Activated effector memory CD4-positive, alpha-beta T cell treated with Interleukin-2 at 50 U/mL for 16 hours (primary cell): ENCODE data around the gene NBPF4.
"Not testable (repeated sequence)": the region's sequence is repeated elsewhere in the genome, so short reads cannot be mapped to it uniquely, and the experiment has no call there.

Experiments
- DNase-seq: peaks from one replicate; pipeline ENCODE4 v3.0.0-alpha.2; 2020

NBPF4 gene, protein sequence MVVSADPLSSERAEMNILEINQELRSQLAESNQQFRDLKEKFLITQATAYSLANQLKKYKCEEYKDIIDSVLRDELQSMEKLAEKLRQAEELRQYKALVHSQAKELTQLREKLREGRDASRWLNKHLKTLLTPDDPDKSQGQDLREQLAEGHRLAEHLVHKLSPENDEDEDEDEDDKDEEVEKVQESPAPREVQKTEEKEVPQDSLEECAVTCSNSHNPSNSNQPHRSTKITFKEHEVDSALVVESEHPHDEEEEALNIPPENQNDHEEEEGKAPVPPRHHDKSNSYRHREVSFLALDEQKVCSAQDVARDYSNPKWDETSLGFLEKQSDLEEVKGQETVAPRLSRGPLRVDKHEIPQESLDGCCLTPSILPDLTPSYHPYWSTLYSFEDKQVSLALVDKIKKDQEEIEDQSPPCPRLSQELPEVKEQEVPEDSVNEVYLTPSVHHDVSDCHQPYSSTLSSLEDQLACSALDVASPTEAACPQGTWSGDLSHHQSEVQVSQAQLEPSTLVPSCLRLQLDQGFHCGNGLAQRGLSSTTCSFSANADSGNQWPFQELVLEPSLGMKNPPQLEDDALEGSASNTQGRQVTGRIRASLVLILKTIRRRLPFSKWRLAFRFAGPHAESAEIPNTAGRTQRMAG

DNA sequence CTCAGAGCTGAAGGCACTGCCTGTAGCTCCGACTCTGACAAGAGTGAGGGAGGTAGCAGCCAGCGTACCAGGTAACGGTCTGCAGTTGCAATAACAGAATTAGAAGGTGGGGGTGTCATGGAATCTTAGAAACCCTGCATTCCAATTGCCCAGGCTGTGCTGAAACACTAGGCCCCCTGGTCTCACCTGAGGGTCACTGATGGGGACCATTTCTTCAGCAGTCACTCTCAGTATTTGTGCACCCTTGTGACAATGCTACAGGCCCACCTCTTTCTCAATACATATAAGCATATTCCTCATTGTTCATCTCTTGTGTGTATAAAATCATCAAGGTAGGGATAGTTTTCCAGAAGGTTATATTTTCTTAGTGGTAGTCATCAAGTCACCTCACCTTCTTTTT, at the start of gene NBPF4:
Gene NBPF4 (minus strand): TSS at position 101 of the 400 bp plus-strand sequence. CDS start 315 bp downstream, outside the sequence.
- DNase-seq: not testable (repeated sequence)

DNA sequence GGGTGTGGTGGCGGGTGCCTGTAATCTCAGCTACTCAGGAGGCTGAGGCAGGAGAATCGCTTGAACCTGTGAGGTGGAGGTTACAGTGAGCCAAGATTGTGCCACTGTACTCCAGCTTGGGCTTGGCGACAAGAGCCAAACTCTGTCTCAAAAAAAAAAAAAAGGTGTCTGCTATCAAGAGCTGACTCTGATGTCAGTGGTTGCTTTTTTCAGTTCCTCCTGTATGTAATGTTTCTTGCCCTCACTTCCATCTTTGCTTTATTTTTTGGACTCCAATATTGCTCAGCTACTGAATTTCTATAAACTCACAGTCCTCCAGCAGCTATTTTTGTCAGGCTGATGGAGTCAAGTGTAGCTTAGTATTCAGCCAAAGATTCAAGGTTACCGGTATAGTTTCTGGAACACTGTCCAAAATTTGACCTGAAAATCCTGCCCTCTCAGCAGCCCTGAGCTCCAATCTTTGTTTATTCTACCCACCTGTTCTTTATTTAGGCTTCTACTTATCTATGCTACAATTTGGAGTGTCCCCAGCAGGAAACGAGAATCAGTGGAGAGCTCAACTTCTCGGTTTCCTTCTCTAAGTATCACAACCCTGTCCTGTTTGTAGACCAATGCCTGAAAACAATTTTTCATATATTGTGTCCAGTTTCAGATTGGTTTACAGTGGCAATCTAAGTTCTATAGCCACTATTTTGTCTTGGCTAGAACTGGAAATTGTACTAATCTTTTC, 38.8 kb upstream of the NBPF4 start:
- not testable (repeated sequence) for DNase-seq

DNA sequence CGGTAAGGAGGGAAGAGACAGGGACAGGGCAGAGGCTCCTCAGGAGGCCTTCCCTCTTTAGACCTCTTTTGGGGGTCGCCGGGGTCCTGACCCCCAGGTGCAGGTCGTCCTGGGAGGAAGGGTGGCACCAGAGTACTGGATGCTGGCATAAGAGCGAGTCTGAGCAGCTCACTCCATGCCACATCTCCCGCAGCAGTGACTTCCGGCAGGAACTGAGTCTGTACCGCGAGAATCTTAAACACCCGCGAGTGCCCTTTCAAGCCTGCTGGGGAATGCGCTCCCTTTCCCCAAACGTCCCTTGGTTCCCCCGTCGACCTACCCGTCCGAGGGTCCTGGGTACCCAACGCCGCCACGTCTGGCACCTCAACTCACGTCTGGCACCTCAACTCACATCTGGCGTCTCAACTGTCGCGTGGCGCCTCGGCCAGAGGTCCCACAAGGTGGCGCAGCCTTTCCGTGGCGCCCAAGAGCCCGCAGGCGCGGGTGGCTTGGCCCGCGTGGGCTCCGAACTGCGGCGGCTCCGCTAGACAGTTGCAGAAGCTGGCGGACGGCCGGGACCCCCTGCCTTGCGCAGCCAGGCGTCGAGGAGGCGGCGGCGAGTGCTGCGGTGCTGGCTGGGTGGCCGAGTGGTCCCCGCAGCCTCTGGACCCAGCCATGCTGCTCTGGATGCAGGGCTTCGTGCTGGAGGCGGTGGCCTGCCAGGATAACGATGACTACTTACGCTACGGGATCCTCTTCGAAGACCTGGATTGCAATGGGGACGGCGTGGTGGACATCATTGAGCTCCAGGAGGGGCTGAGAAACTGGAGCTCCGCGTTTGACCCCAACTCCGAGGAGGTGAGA, 28.8 kb upstream of the NBPF4 start:
- not testable (repeated sequence) for DNase-seq

DNA sequence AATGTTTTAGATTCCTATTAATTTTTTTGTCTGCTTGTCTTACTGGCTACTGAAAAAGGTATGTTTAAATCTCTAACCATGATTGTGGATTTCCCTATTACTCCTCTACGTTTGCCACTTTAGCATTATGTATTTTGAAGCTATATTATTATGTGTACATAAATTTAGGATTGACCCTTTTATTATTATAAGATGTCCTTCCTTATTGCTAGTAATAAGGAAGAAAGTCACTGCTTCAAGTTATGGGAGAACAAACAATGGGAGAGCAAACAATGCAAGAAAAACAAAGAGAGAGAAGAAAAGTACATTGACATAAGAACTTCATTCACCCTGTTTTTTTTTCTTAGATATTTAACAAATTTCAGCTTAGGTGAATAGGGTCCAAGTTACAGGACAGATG, 23.2 kb upstream of the NBPF4 start:
- not testable (repeated sequence) for DNase-seq

- not testable (repeated sequence) for DNase-seq
Observed at GRCh38 chr1:108261967-108262366, 18.1 kb upstream of the NBPF4 start.

DNA sequence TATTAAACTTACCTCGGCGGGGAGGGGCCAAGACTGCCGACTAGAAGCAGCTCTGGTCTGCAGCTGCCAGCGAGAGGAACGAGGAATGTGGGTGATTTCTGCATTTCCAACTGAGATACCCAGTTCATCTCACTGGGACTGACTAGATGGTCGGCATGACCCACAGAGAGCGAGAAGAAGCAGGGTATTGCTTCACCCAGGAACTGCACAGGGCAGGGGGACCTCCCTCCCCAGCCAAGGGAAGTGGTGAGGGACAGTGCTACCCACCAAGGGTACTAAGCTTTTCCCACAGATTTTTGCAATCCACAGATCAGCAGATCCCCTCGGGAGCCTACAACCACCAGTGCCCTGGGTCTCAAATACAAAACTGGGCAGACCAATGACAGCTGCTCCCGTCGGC, 17.6 kb upstream of the NBPF4 start:
- not testable (repeated sequence) for DNase-seq

DNA sequence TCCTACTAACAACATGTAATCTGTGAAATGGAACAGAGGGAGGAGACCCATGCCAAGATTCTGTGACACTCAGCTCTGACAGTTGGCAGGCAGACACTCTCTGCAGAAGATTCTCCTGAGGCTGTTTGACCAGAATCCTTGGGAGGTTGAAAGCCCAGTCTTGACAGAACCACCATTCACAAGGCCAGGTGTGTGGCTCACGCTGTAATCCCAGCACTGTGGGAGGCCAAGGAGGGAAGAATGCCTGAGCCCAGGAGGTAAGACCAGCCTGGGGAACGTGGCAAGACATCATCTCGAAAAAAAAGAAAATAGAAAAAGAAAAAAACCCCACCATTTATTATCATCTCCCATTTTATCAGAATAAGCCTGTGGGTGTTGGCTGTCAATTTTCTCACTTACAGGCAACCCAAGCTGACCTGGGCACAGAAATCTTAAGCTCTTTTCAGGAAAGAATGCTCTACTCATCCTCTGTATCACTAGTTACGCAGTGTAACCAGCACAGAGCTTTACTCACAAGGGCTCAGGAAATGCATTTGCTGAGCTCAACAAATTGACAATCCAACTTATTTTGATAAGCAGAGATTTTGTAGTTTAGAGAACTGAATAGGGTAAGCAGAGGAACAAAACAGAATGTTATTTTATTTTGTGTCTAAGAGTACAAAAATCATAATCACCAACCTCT, 16.8 kb upstream of the NBPF4 start:
- DNase-seq: not testable (repeated sequence)

GRCh38 chr1:108255426-108255825, 11.6 kb upstream of the NBPF4 start:
- DNase-seq: not testable (repeated sequence)

- DNase-seq: not testable (repeated sequence)
Observed at GRCh38 chr1:108239426-108239825, 4.5 kb downstream of the NBPF4 start.

GRCh38 chr1:108235308-108235707, 8.6 kb downstream of the NBPF4 start:
- not testable (repeated sequence) for DNase-seq

DNA sequence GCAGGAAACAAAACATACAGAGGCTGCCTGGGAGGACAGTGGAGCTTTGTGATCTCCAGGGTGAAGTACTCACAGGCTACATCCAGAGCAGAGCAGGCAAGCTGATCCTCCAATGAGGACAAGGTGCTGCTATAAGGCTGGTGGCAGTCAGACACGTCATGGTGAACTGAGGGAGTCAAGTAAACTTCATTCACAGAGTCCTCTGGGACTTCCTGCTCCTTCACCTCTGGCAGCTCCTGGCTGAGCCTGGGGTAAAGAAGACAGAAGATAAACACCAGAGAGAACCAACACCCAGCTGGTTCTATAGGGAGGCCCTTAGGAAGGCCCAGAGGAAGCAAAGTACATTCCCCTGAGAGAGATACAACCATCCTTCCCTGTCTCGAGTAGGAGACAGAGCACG, 11.7 kb downstream of the NBPF4 start:
- not testable (repeated sequence) for DNase-seq

GRCh38 chr1:108229976-108230375, 13.9 kb downstream of the NBPF4 start:
- not testable (repeated sequence) for DNase-seq

- not testable (repeated sequence) for DNase-seq
Observed at GRCh38 chr1:108227772-108228171, 16.1 kb downstream of the NBPF4 start.

GRCh38 chr1:108226855-108227254, 17.0 kb downstream of the NBPF4 start:
- not testable (repeated sequence) for DNase-seq

DNA sequence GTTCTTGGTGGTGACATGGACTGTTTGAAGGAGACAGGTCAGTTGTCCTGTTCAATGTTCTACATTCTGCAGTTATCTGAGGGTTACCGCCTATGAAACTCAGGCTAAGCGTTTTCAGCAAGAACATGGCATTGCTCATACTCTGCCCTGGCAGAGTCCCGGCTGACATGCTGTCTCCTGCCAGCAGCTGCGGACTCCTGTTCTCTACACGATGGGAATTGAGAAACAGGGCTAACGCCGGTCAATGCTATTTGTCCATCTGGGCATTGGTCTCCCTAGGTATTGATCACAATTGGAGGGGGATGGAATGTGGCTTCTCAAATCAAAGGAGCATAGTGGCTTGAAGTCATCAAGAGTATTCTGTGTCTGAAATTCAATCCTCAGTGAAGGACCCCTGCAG, 20.6 kb downstream of the NBPF4 start:
- not testable (repeated sequence) for DNase-seq

- not testable (repeated sequence) for DNase-seq
Observed at GRCh38 chr1:108217515-108218174, 26.2 kb downstream of the NBPF4 start.

DNA sequence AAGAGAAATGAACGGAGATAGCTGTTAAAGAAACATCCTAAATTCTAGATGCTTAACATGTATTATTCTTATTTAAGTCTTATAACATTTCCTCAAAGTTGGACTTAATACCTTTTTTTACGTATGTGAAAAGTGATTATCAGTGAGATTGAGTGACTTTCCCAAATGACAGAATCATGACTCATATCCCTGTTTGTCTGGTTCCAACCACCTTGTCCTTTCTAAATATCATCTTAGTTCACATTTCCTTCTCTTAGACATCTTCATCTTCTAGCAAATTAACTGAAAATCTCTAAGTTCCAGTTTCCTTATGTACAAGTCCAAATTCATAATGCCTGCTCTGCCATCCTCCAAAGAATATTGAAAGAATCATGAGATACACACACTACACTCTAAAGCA, 26.9 kb downstream of the NBPF4 start:
- not testable (repeated sequence) for DNase-seq

- DNase-seq: not testable (repeated sequence)
Observed at GRCh38 chr1:108216028-108216890, 27.6 kb downstream of the NBPF4 start.

DNA sequence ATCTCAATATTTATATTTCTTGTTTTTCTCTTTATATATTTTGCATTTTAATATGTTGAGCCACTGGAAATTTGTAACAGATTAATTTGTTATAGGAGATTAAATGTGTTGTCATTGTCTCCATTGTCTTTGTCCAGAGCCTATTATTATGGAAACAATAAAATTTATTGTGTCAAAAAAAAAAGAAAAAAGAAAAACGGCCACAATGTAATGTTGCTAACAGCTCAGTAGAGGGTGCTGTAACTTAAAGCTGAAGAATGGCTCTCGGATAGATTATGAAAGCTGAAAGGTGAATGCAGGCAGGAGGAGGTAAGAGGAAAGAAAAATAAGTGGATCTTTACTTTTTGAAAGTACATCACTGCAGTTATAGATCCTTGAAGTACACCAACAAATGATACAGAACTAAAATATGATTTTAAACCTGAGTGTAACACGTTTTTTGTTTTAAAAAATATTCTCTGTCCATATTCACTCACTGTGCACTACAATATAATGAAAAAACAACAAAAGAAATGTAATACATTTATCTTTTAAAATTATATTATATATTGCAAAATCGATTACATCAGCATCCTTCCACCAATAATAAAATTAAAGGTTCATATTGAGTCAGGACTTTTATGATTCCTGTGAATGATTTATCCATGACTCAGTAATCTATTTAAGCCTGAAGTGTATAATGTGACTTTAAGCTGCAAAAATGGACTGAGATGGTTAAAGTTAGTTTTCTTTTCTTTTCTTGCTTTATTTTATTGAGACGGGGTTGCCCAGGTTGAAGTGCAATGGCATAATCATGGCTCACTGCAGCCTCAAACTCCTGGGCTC, 29.0 kb downstream of the NBPF4 start:
- not testable (repeated sequence) for DNase-seq
